MM.1S (cell line): ENCODE data around the gene PCBP2.

Experiments used
- DNase-seq: peaks from one replicate; pipeline ENCODE4 v3.0.0-alpha.2; 2015
- H2AFZ ChIP-seq: fragments of 300-600 bp; sonication (generic); 2 replicates; pipeline ENCODE4 v1.6.0; 2016; ENCODE audit warnings: antibody characterized with exemption, low read length
- H3F3A ChIP-seq: fragments of 300-600 bp; sonication (generic); 2 replicates; pipeline ENCODE4 v1.6.1; 2016; ENCODE audit warnings: mild to moderate bottlenecking, antibody characterized with exemption, low read length, moderate library complexity, mixed read lengths; ENCODE audit not compliant: insufficient read depth
- H3K27ac ChIP-seq: fragments of 300-600 bp; sonication (generic); 2 replicates; pipeline ENCODE4 v1.5.1; 2016; ENCODE audit warnings: mild to moderate bottlenecking, low read length
- H3K27me3 ChIP-seq: fragments of 300-600 bp; sonication (generic); replicated peaks from 2 replicates; pipeline ENCODE4 v1.6.0; 2016; ENCODE audit warnings: low read length; ENCODE audit not compliant: insufficient read depth
- H3K36me3 ChIP-seq: fragments of 300-600 bp; sonication (generic); replicated peaks from 2 replicates; pipeline ENCODE4 v1.6.1; 2016; ENCODE audit warnings: mild to moderate bottlenecking, low read length, mixed read lengths; ENCODE audit not compliant: insufficient read depth
- H3K4me1 ChIP-seq: fragments of 300-600 bp; sonication (generic); 2 replicates; pipeline ENCODE4 v1.6.1; 2016; ENCODE audit warnings: low read length, mixed read lengths
- H3K4me2 ChIP-seq: fragments of 300-600 bp; sonication (generic); 2 replicates; pipeline ENCODE4 v1.6.0; 2016; ENCODE audit warnings: low read depth, low read length
- H3K4me3 ChIP-seq: fragments of 300-600 bp; sonication (generic); 2 replicates; pipeline ENCODE4 v1.5.1; 2016; ENCODE audit warnings: low read length, mixed read lengths
- H3K79me2 ChIP-seq: fragments of 300-600 bp; sonication (generic); 2 replicates; pipeline ENCODE4 v1.6.1; 2016; ENCODE audit warnings: mixed run types, low read length, mixed read lengths
- H3K9ac ChIP-seq: fragments of 300-600 bp; sonication (generic); 2 replicates; pipeline ENCODE4 v1.6.1; 2016; ENCODE audit warnings: low read length, mixed read lengths
- H3K9me2 ChIP-seq: fragments of 300-600 bp; sonication (generic); replicated peaks from 2 replicates; pipeline ENCODE4 v1.6.1; 2016; ENCODE audit warnings: mild to moderate bottlenecking, low read length, mixed read lengths; ENCODE audit not compliant: insufficient read depth
- H3K9me3 ChIP-seq: fragments of 300-600 bp; sonication (generic); replicated peaks from 2 replicates; pipeline ENCODE4 v1.6.1; 2016; ENCODE audit warnings: mild to moderate bottlenecking, low read length, mixed read lengths; ENCODE audit not compliant: insufficient read depth
- H4K20me1 ChIP-seq: fragments of 300-600 bp; sonication (generic); 2 replicates; pipeline ENCODE4 v1.6.1; 2016; ENCODE audit warnings: mild to moderate bottlenecking, low read length, moderate library complexity, mixed read lengths; ENCODE audit not compliant: insufficient read depth
- EZH2 ChIP-seq: fragments of 300-600 bp; sonication (generic); optimal IDR thresholded peaks from 2 replicates; pipeline ENCODE3; 2017; ENCODE audit warnings: low read depth, mild to moderate bottlenecking, antibody characterized with exemption, low read length, mixed read lengths
- EZH2phosphoT487 ChIP-seq: fragments of 300-600 bp; sonication (generic); IDR thresholded peaks from 2 replicates; pipeline ENCODE4 v1.6.1; 2018; ENCODE audit warnings: antibody characterized with exemption, low read length
- TF ChIP-seq, protein P1 (sequence below): fragments of 300-600 bp; sonication (generic); IDR thresholded peaks from 2 replicates; pipeline ENCODE4 v1.5.1; 2016; ENCODE audit warnings: antibody characterized with exemption, low read length, mixed read lengths

The PCBP2 gene

DNA sequence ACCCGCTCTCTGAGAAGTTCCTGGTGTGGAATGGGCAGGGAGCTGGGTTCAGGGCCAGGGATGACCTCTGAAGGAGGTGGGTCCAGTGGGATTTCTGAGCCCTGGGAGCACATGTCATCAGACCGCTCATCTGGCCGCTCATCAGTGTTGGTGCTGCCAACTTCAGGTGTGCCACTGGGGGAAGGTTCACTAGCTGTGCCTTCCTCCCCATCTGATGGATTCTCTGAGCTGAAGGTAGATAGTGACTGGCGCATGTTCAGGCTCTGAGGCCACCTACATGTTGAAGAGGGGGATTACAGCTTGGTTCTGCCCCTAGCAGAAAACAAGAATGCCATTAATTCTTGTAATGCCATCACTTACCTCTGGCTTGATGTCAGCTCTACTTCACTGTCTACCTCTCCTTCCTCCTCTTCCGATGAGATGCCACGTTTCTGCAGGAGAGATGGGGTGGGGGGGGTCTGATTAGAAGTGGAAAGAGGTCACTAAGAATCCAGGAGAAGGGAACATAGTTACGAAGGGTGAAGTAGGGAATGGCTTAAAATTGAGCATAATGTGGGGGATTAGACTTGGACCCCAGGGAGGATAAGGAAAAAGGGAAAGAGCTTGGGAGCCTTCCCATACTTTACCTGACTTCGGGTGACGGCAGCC lies 30.2 kb downstream of the PCBP2 start:
- DNase-seq = peak; percentile 48
- TF ChIP-seq EZH2 = no peak
- TF ChIP-seq, protein P1, sequence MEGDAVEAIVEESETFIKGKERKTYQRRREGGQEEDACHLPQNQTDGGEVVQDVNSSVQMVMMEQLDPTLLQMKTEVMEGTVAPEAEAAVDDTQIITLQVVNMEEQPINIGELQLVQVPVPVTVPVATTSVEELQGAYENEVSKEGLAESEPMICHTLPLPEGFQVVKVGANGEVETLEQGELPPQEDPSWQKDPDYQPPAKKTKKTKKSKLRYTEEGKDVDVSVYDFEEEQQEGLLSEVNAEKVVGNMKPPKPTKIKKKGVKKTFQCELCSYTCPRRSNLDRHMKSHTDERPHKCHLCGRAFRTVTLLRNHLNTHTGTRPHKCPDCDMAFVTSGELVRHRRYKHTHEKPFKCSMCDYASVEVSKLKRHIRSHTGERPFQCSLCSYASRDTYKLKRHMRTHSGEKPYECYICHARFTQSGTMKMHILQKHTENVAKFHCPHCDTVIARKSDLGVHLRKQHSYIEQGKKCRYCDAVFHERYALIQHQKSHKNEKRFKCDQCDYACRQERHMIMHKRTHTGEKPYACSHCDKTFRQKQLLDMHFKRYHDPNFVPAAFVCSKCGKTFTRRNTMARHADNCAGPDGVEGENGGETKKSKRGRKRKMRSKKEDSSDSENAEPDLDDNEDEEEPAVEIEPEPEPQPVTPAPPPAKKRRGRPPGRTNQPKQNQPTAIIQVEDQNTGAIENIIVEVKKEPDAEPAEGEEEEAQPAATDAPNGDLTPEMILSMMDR = peak; percentile 46
- Histone ChIP-seq H3F3A (peaks cover 85% of the 10 kb centered on the region), H3K9ac (no peak overlapping the region), H3K79me2 (peaks cover 45% of the 10 kb centered on the region), H4K20me1 (peaks cover 7% of the 10 kb centered on the region; the same call in 1 of the 2 replicates), H3K27ac (peak overlapping the region; percentile 42; the same call in 1 of the 2 replicates), H3K36me3 (peaks cover 23% of the 10 kb centered on the region; the same call in 1 of the 2 replicates), H3K4me2 (no peak overlapping the region), H3K9me2 (no peaks in the 10 kb centered on the region), H2AFZ (no peak overlapping the region), H3K27me3 (no peaks in the 10 kb centered on the region), H3K4me3 (no peak overlapping the region), H3K9me3 (no peaks in the 10 kb centered on the region), H3K4me1 (peaks cover 35% of the 10 kb centered on the region)

DNA sequence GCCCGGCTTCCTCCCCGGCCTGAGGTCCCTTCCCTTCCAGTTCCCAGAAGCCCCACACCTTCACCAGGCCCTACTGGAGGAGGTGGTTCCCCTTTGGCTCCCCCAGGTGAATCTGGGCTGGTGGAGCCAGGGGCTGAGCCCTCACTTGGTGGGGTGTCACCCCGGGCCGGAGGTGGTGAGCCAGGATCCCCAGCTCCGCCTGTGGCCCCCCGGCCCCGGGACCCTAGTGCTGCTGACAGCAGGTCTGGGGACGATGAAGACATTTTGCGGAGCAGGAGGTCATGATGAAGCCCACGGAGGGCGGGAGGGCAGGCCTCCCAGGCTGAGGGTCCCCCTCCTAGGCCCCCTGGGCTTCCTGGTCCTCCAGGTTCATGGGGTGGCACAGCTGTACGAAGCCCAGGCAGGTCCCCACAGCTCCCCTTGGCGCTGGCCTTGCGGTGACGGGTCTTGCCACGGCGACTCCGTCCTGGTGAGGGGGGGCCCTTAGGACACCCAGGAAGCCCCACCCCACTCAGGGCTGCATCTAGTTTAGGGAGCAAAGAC lies 30.8 kb downstream of the PCBP2 start:
- H3K4me2 ChIP-seq = no peak overlapping the region
- TF ChIP-seq EZH2phosphoT487 = no peak
- TF ChIP-seq, protein P1 = no peak
- TF ChIP-seq EZH2 = no peak
- peaks cover 39% of the 10 kb centered on the region for H3K79me2 ChIP-seq
- H3K4me3 ChIP-seq = no peak overlapping the region
- peaks cover 7% of the 10 kb centered on the region; the same call in 1 of the 2 replicates for H4K20me1 ChIP-seq
- H3K9me2 ChIP-seq = no peaks in the 10 kb centered on the region
- no peaks in the 10 kb centered on the region for H3K27me3 ChIP-seq
- peaks cover 23% of the 10 kb centered on the region; the same call in 1 of the 2 replicates for H3K36me3 ChIP-seq
- H3K27ac ChIP-seq = no peak overlapping the region; the same call in 1 of the 2 replicates
- DNase-seq = no peak
- no peak overlapping the region for H3K9ac ChIP-seq
- no peak overlapping the region for H2AFZ ChIP-seq
- no peaks in the 10 kb centered on the region for H3K9me3 ChIP-seq
- peaks cover 85% of the 10 kb centered on the region for H3F3A ChIP-seq
- H3K4me1 ChIP-seq = peaks cover 31% of the 10 kb centered on the region

DNA sequence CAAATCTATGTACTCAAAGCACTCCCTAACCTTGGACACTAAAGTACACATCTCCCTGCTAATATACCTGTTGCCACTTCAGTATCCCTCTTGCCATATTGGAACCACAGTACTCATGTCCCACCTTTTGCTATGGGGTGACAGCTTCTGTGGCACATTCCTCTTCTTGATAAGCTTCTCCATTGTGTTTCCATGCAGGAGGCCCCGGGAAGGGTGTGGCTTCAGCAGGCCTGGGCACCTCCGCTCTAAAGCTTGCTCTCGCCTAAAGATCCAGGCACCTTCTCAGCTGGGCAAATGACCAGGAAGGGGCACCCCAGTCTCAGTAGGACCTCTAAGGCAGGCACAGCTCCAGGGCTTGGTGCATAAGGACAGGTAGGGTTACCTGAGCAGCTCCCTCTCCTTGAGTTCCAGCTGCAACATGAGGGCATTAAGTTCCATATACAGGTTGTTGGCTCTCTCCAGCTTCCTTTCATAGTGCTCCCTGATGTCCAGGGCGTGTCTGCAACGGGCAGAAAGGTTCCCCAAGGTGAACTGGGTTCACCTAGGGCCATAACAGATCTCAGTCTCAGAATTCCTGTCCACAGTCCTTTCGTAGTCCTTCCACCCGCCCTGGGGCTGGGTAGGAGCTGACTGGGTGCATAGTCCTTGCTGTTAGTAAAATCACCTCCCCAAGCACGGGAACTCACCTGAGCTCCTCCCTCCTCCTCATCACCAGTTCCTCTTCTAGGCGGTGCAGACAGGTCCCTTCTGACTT lies 31.5 kb downstream of the PCBP2 start:
- Histone ChIP-seq H3K36me3 (peaks cover 23% of the 10 kb centered on the region; the same call in 1 of the 2 replicates), H4K20me1 (peaks cover 7% of the 10 kb centered on the region; the same call in 1 of the 2 replicates), H3K4me1 (peaks cover 24% of the 10 kb centered on the region), H3K27me3 (no peaks in the 10 kb centered on the region), H3K79me2 (peaks cover 32% of the 10 kb centered on the region), H3K9me2 (no peaks in the 10 kb centered on the region), H2AFZ (no peak overlapping the region), H3K4me3 (no peak overlapping the region), H3K4me2 (no peak overlapping the region), H3K27ac (peak overlapping the region; percentile 9; the same call in 1 of the 2 replicates), H3K9me3 (no peaks in the 10 kb centered on the region), H3F3A (peaks cover 78% of the 10 kb centered on the region), H3K9ac (no peak overlapping the region)
- no peak for DNase-seq
- no peak for TF ChIP-seq EZH2phosphoT487
- TF ChIP-seq, protein P1 = no peak
- TF ChIP-seq EZH2 = no peak
